ENCODE data around the gene WWOX. TPM values are rescaled to one million over a fixed set of nuclear protein-coding genes. Genes with fewer than 3 reads are reported as not detected.

The WWOX gene
- total and polyA plus RNA-seq, 2 donors (not counting 3 experiments of a cell fraction or from before 2014, with no cell fraction given) = 6.2 to 12.5 TPM

GRCh38 chr16:78972986-78973385, 873.5 kb downstream of the WWOX start:
- Histone ChIP-seq H3K4me3 (replicated peaks in 1 of 3; ENCODE audit: insufficient read depth in 1 of 3, low read depth in 1 of 3, low read length in 3 of 3) (no peak overlapping the region), H4K20me1 (replicated peaks; ENCODE audit: control insufficient read depth, extremely low read depth, insufficient read depth, low read length) (no peaks in the 10 kb centered on the region), H3K9me3 (replicated peaks; ENCODE audit: control insufficient read depth, insufficient read depth, low read length) (peaks cover 2% of the 10 kb centered on the region), H2AFZ (ENCODE audit: low read depth, low read length) (no peak overlapping the region), H3K79me2 (ENCODE audit: control insufficient read depth, insufficient read depth, low read length) (no peaks in the 10 kb centered on the region), H3K4me2 (ENCODE audit: insufficient read depth, low read length) (no peak overlapping the region), H3K27ac (ENCODE audit: insufficient read depth, low read depth, low read length) (no peak overlapping the region), H3K4me1 (ENCODE audit: control insufficient read depth, extremely low read depth, insufficient read depth, low read length) (no peaks in the 10 kb centered on the region), H3K9me1 (replicated peaks; ENCODE audit: control insufficient read depth, extremely low read depth, insufficient read depth, low read length) (no peaks in the 10 kb centered on the region), H3K27me3 (ENCODE audit: control insufficient read depth in 2 of 2, insufficient read depth in 2 of 2, low read length in 2 of 2) (no peaks in the 10 kb centered on the region), H3K9ac (replicated peaks; ENCODE audit: extremely low read depth, insufficient read depth, low read length) (no peak overlapping the region), H3K36me3 (ENCODE audit: control insufficient read depth in 2 of 2, extremely low read depth in 1 of 2, insufficient read depth in 2 of 2, low read length in 2 of 2) (no peaks in the 10 kb centered on the region)
- TF ChIP-seq EZH2 (IDR thresholded peaks at IDR 0.05; ENCODE audit: borderline replicate concordance, low read depth, low read length, severe bottlenecking) (no peak), FOS (IDR thresholded peaks at IDR 0.05; ENCODE audit: borderline replicate concordance, insufficient read depth, low read length) (no peak), MYC (IDR thresholded peaks at IDR 0.05; ENCODE audit: low read depth, low read length) (no peak)
- dilution Hi-C loops (cut with MboI; ENCODE audit: extremely low pct_ligation_motif_present, low sequenced_read_pairs) (no loop called here), intact Hi-C loops (cut with micrococcal nuclease) (no loop called here)
- FAIRE-seq = no peak
- DNase-seq (ENCODE audit: low read depth, low spot score) = no peak
- CTCF ChIA-PET = no interaction called here
- no TSS peak for BruUV-seq (replicated peaks)
- POLR2A ChIA-PET = no interaction called here

GRCh38 chr16:78976212-78976611, 876.8 kb downstream of the WWOX start:
- ChIA-PET POLR2A (no interaction called here), CTCF (no interaction called here)
- H3K9me1 ChIP-seq (replicated peaks; ENCODE audit: control insufficient read depth, extremely low read depth, insufficient read depth, low read length) = no peaks in the 10 kb centered on the region
- H3K36me3 ChIP-seq (ENCODE audit: control insufficient read depth in 2 of 2, extremely low read depth in 1 of 2, insufficient read depth in 2 of 2, low read length in 2 of 2) = no peaks in the 10 kb centered on the region
- no peak for DNase-seq (ENCODE audit: low read depth, low spot score)
- no TSS peak for BruUV-seq (replicated peaks)
- no peak overlapping the region for H3K4me3 ChIP-seq (replicated peaks in 1 of 3; ENCODE audit: insufficient read depth in 1 of 3, low read depth in 1 of 3, low read length in 3 of 3)
- intact Hi-C loops (cut with micrococcal nuclease) (no loop called here), dilution Hi-C loops (cut with MboI; ENCODE audit: extremely low pct_ligation_motif_present, low sequenced_read_pairs) (no loop called here)
- TF ChIP-seq POLR2A (IDR thresholded peaks at IDR 0.05; ENCODE audit: low read depth, low read length) = no peak
- no peak for TF ChIP-seq FOS (IDR thresholded peaks at IDR 0.05; ENCODE audit: borderline replicate concordance, insufficient read depth, low read length)
- TF ChIP-seq EZH2 (IDR thresholded peaks at IDR 0.05; ENCODE audit: borderline replicate concordance, low read depth, low read length, severe bottlenecking) = no peak
- no peak for TF ChIP-seq POLR2AphosphoS5 (IDR thresholded peaks at IDR 0.05; ENCODE audit: insufficient read depth, low read depth, low read length)
- no peak for TF ChIP-seq MAX (IDR thresholded peaks at IDR 0.05; ENCODE audit: insufficient read depth, insufficient read length)
- H3K9ac ChIP-seq (replicated peaks; ENCODE audit: extremely low read depth, insufficient read depth, low read length) = no peak overlapping the region
- no peaks in the 10 kb centered on the region for H3K4me1 ChIP-seq (ENCODE audit: control insufficient read depth, extremely low read depth, insufficient read depth, low read length)
- H4K20me1 ChIP-seq (replicated peaks; ENCODE audit: control insufficient read depth, extremely low read depth, insufficient read depth, low read length) = no peaks in the 10 kb centered on the region
- no peak overlapping the region for H3K4me2 ChIP-seq (ENCODE audit: insufficient read depth, low read length)
- no peaks in the 10 kb centered on the region for H3K27me3 ChIP-seq (ENCODE audit: control insufficient read depth in 2 of 2, insufficient read depth in 2 of 2, low read length in 2 of 2)
- H3K79me2 ChIP-seq (ENCODE audit: control insufficient read depth, insufficient read depth, low read length) = no peaks in the 10 kb centered on the region
- FAIRE-seq = no peak
- H3K27ac ChIP-seq (ENCODE audit: insufficient read depth, low read depth, low read length) = no peak overlapping the region
- peaks cover 2% of the 10 kb centered on the region for H3K9me3 ChIP-seq (replicated peaks; ENCODE audit: control insufficient read depth, insufficient read depth, low read length)
- no peak overlapping the region for H2AFZ ChIP-seq (ENCODE audit: low read depth, low read length)
